NCI-H146 (cell line): ENCODE data around the gene UBE2G1.
A peak's percentile ranks its signal among the peaks of the same experiment; 100 is the strongest.
"Not testable (repeated sequence)": the region's sequence is repeated elsewhere in the genome, so short reads cannot be mapped to it uniquely, and the experiment has no call there.

Experiments used
- DNase-seq: peaks from one replicate; lab custom pipeline; 2025; lab: John Stamatoyannopoulos, UW

UBE2G1 gene

DNA sequence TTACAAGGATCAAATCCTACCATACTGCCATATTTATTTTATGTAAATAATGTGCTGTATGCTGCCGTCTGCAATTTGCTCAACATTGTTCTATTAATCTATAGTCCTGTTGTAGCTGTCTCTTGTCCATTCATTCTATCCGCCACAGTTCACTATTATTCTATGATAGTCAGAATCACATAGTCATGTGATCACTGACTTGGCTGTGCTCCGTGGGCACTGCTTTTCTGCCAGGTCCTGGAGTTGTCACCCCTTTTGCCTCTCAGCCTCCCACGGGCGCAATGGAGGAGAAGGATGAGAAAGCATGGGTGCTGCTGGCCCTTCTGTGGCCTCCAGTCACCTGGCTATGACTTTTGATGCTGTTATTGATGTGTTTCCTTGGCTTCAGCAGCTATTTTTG is 65.4 kb downstream of the UBE2G1 start:
- DNase-seq, result no peak

DNA sequence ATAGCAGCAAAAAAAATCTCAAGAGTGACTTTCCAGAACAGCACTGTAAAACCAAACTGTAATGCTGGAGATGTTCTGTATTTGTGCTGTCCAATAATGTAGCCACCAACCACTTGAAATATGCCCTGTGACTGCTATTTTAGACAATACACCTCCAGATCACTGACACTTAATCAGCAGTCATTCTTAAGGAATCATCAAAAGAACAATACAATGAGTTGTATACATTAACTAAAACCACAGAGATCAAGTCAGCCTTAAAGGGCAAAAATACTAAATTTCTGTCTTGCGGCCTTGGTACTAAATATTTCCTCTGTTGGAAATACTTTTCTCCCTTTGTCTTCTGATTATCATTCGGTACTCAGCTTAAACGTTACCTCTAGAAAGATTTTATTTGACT is 69.1 kb downstream of the UBE2G1 start:
- no peak for DNase-seq

DNA sequence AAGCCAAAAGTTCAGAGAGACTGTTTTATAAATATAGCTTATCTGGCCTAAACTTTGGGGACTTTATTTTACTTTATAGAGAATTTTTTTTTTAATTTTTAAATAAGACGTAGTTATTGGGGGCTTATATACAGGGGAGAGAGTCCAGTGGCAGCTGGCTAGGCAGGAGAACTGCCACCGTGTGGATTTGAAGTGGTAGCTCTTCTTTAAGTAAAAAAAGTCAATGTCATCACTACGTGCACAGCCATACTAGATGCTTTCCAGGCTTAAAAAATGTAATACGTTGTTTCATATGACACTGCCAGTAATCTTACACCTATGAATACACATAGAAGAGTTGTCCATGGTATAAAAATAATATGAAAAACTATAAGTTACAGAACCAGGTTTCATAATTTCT is 70.8 kb downstream of the UBE2G1 start:
- DNase-seq, result peak; percentile 19

DNA sequence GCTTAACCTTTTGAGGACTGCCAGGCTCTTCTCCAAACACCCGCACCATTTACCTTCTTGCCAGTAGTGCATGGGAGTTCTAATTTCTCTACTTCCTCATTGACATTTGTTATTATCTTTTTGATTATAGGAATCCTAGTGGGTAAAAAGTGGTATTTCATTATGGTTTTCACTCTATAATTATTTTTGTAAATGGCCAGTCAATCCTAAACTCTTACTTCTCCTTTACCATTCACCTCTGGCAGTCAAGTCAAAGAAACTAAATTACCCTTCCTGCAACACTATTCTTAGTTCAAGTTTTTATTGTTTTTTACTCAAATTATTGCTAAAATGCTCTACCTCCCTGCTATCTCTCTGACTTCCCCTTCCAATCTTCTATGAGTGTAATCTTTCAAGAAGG is 72.9 kb downstream of the UBE2G1 start:
- no peak for DNase-seq

GRCh38 chr17:4287710-4288109 is 78.8 kb downstream of the UBE2G1 start:
- DNase-seq, result no peak

DNA sequence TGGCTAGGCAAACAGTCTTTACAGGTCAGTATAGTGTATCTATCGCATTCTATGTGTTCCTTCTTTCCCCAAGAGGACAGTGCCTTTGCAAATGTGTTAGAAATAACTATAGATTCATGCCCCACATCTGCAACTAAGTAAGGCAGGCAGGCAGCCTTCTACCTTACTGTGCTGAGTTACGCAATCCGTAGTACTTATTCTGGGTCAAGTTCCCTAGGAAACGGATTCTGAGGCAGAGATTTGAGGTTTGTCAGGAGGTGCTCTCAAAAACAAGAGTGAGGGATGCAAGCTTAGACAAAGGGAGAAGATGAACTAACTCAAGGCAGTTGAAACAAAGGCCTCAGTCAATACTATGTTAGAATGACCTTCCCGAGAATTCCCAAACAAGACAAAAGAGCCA is 90.0 kb downstream of the UBE2G1 start:
- no peak for DNase-seq

- DNase-seq, result no peak
Observed at GRCh38 chr17:4272972-4273368, 93.5 kb downstream of the UBE2G1 start.

- DNase-seq, result no peak
Observed at GRCh38 chr17:4272213-4272971, 94.1 kb downstream of the UBE2G1 start.

DNA sequence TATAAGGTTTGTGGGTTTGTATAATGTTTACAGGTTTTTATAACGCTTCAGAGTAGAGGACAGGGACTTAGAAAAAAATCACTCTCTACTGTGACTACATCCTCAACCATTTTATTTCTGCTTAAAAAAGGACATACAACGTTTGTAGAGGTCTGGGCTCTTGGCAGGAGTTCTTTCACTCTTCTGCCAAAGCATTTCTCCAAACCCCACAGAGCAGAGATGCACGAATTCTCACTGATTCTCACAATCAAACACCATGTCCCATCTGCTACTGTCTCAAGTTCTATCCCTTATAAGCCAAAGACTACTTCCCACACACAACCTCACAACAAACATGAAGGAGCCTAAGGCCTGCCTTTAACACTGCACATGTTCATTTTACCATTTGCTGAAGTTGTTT is 95.7 kb downstream of the UBE2G1 start:
- DNase-seq, result no peak

GRCh38 chr17:4269915-4270314 is 96.6 kb downstream of the UBE2G1 start:
- DNase-seq, result no peak

DNA sequence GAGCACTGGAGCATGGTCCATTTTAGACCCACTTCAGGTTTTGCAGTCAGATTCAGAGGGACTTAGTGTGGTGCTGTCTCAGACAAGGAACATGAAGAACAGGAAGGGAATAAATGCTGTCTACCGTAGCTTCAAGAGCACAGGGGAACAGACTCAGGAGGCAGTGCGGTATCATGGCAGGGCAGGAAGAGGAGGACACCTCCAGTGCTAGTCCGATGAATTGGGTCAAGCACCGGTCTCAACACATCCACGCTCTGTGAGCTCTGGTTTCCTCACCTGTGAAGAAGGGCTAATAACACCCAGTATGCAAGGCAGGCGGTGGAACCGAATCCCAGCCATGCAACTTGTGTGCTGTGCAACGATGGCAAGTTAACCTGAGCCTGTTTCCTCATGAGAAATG is 99.1 kb downstream of the UBE2G1 start:
- DNase-seq, result no peak

DNA sequence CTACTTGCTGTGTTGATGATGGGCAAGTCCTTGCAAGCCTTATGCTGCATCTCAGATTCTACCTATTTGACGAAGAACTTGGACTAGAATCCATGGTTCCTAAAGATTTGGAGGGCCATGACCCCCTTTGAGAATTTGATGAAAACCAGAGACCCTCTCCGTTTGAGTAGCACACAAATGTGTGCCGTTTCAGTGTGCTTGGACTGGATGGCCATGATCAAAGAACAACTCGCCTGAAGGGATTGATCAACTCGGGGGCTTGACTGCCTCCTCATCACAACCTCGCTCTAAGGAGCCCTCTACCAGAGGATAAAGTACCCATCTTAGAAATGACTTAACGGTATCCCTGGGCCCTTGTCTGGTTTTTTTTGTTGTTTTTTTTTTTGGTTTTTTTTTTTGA is 99.9 kb downstream of the UBE2G1 start:
- no peak for DNase-seq

DNA sequence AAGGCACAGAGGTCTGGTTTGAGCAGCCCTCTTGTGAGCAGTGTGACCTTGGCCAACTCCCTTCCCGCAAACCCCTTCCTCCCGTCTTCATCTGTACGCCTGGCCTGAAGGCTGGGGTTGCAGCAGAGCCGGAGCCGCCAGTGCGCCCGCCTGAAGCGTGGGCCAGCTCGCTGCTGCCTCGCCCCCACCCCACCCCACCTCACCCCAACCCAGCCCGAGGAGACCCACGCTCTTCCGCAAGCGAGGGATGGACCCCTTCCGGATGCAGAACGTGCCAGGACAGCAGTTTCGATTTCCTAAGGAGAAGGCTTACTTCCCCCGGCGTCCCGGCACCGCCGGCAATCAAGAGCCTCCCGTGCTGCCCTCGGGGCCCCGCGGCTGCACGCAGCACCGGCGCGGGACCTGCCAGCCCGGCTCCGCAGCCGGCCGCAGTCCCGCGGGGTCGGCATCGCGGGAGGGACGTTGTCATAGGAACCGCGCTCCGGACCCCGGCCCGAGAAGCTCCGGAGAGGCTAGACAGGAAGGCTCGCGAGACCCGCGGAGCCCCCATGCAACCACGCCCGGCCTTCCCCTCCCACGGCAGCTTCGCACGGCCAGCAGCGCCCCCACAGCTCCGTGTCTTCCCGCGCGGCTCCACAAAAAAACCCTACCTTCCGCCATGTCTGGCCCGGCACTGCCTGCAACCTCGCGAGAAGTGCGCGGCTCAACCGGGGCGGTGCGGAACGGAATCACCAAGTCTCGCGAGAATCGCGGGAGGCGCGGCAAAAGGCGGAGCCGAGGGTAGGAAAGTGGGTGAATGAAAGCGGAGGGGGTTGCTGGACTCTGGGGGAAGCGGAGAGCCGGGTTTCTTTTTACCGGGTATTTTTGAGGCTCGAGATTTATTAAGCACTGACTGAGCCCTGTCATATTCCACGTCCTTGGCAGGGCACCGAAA is 102.9 kb downstream of the UBE2G1 start, which contains the start of gene ANKFY1:
Gene ANKFY1 (minus strand): TSS at position 698 of the 934 bp plus-strand sequence. CDS start 38 bp downstream, at position 660.
- DNase-seq, result peak; percentile 95

DNA sequence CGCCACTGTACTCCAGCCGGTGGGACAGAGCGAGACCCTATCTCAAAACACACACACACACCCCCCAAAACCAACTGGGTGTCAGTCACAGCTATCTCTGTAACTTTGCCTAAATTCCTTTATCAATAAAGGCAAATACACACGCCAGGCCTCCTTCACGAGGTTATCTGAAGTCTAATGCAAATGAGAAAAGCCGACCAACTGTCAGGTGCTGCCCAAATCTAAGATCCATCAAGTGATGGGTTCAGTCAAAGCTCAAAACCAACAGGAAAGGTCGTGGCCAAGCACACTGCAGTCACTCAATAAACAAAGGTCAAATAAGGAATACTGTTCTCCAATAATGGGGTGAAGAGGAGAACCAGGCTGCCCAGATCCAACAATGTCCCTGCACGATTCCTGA is 103.8 kb downstream of the UBE2G1 start:
- no peak for DNase-seq

DNA sequence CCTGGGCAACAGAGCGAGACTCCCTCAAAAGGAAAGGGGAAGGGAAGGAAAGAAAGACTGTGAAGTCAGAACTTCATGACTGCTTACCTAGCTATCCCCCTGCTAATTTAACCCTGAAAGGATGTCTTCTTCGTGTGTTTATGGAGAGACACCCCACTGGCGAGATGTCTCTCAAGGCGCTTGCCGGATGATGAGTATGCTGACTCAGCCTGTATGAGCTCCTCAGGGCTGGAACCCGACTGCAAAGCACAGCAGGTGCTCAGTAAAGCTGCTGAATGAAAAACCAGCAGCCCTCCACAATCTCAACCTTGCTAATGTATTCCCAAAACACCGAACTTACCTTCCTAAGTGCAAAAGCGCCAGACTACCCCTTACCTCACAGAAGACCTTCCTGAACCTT is 105.0 kb downstream of the UBE2G1 start:
- DNase-seq, result no peak

DNA sequence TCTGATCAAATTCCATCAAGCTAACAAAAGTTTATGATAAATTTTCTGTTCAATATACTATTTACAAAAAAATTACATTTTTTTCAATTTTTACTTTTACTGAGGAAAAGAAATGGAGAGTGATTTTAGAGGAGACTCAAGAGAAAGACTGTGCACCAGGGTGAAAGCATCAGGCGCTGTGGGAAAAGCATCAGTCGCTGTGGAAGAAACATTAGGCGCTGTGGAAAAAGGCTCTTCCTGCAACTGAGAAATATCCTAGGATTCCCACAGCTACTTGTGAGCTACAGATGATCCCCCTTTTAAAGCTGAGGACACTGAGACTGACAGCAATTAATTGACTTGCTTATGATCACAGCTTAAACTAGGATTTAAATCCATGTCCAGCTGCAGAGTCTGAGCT is 107.6 kb downstream of the UBE2G1 start:
- no peak for DNase-seq

GRCh38 chr17:4256952-4257351 is 109.5 kb downstream of the UBE2G1 start:
- DNase-seq, result no peak

DNA sequence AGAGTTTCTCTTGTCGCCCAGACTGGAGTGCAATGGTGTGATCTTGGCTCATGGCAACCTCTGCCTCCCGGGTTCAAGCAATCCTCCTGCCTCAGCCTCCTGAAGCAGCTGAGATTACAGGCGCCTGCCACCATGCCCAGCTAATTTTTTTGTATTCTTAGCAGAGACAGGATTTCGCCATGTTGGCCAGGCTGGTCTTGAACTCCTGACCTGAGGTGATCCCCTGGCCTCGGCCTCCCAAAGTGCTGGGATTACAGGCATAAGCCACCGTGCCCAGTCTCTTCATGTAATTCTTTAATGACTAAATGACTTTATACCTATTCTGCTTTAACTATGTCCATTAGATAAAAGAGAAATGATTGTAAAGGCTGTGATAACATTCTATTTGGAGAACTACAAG is 111.2 kb downstream of the UBE2G1 start:
- not testable (repeated sequence) for DNase-seq

GRCh38 chr17:4250887-4251286 is 115.6 kb downstream of the UBE2G1 start:
- DNase-seq, result no peak

DNA sequence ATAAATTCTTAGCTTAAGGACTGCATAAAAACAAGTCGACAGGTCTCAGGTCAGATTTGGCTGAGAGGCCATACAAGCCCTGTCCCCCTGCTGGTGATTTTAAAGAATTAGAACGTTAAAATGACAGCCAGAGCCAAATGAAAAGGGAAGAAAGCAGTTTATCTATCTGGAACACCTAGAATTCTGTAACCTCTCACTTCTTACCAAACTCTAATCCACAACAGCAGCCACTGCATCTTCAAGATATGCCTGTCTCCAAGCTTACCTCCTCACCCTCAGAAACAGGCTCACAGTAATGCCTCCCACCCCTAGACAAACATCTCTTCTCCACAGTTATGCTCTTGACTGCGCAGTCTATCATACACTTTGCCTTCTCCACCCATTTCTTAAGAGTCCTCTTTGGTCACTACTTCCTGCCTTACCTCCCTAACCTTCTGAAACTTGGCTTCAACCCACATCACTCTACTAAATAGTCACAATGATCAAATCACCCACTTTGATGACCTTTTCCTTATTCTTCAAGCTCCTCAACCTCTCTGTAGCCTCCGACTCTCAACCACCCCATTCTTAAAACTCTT is 116.9 kb downstream of the UBE2G1 start:
- DNase-seq, result peak; percentile 7

GRCh38 chr17:4248504-4249277 is 117.8 kb downstream of the UBE2G1 start:
- DNase-seq, result no peak

- DNase-seq, result no peak
Observed at GRCh38 chr17:4247971-4248388, 118.5 kb downstream of the UBE2G1 start.
